Measurements from ENCODE around the gene OR2T11.
"Not testable (repeated sequence)": the region's sequence is repeated elsewhere in the genome, so short reads cannot be mapped to it uniquely, and the experiment has no call there.

GRCh38 chr1:248634991-248635390 lies at the start of gene OR2T11:
- not testable (repeated sequence) for TF ChIP-seq RELA (CRISPR knock-in tag; IDR thresholded peaks at IDR 0.05; ENCODE audit: borderline replicate concordance); USF2 (CRISPR knock-in tag; IDR thresholded peaks at IDR 0.05)

Data from WTC11 (cell line).